ENCODE data around the gene KRT6A. TPM values are rescaled to one million over a fixed set of nuclear protein-coding genes. Genes with fewer than 3 reads are reported as not detected.

The KRT6A gene
- total RNA-seq, 1 experiment from 2014 or later: 55.9 TPM

DNA sequence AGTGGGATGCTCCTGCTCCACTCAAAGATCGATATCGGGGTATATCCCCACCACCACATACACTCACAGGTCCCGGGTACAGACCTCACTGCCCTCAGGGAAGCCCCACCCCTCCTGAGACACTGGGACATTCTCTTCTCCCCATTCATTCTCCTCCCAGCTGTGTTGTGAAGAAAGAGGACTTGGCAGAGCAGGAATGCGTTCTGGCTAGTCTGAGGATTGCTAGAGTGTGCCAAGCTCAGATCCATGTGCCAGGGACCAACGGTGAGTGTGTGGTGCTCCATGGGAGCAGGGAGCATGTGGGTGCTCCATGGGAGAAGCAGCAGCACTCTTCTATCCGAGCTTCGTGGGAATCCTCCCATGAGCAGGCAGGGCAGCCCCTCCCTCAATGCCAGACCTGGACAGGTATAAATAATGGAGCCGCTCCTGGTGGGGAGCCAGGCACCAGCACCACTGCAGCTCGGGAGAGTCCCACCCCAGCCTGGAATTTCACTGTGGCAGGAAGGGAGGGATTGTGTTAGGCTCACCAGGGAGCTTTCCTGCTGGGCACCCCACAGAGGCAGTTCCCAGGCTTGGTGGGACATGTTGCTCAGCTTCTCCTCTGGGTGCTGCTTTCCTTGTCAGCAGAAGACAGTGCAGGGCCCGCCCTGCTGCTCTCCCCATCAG is 29.4 kb upstream of the KRT6A start:
- Histone ChIP-seq H3K9me2 (ENCODE audit: insufficient read depth) (no peaks in the 10 kb centered on the region), H3K27ac (peak overlapping the region; percentile 96), H3K27me3 (ENCODE audit: insufficient read depth, low read depth) (no peaks in the 10 kb centered on the region), H3K4me1 (replicated peaks; ENCODE audit: insufficient read depth) (peaks cover 66% of the 10 kb centered on the region), H3K79me2 (ENCODE audit: low read depth) (no peaks in the 10 kb centered on the region), H3K36me3 (ENCODE audit: low read depth) (no peaks in the 10 kb centered on the region), H3K4me2 (peak overlapping the region; percentile 79), H3K9me3 (ENCODE audit: insufficient read depth, low read depth) (no peaks in the 10 kb centered on the region), H4K20me1 (ENCODE audit: insufficient read depth) (no peaks in the 10 kb centered on the region), H3K4me3 (peak overlapping the region; percentile 31; the same call in 1 of the 2 replicates), H3F3A (ENCODE audit: insufficient read depth, low read depth) (peaks cover 26% of the 10 kb centered on the region), H2AFZ (no peak overlapping the region)
- DNase-seq: peak; percentile 78 to 87
- TF ChIP-seq EZH2 (IDR thresholded peaks at IDR 0.05; ENCODE audit: low read depth): no peak
- TF ChIP-seq, protein P1, sequence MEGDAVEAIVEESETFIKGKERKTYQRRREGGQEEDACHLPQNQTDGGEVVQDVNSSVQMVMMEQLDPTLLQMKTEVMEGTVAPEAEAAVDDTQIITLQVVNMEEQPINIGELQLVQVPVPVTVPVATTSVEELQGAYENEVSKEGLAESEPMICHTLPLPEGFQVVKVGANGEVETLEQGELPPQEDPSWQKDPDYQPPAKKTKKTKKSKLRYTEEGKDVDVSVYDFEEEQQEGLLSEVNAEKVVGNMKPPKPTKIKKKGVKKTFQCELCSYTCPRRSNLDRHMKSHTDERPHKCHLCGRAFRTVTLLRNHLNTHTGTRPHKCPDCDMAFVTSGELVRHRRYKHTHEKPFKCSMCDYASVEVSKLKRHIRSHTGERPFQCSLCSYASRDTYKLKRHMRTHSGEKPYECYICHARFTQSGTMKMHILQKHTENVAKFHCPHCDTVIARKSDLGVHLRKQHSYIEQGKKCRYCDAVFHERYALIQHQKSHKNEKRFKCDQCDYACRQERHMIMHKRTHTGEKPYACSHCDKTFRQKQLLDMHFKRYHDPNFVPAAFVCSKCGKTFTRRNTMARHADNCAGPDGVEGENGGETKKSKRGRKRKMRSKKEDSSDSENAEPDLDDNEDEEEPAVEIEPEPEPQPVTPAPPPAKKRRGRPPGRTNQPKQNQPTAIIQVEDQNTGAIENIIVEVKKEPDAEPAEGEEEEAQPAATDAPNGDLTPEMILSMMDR (conservative IDR thresholded peaks at IDR 0.05): no peak
- POLR2A ChIA-PET (ENCODE audit: unreplicated experiment): interaction anchor here (0.5 to 0.8 kb wide), 7 partner anchors 21 to 352 kb away, joined by 3 to 8 read pairs (median 3); partner anchors contain the start of gene KRT6A
- intact Hi-C loops (cut with micrococcal nuclease; ENCODE audit: unreplicated experiment): loop anchor here (1.0 to 10.0 kb wide), 10 partner anchors 26 to 452 kb away; no protein-coding TSS in a partner anchor
- BruUV-seq (replicated peaks): no TSS peak
- CTCF ChIA-PET: interaction anchor here (0.7 to 0.9 kb wide), 2 partner anchors 26 to 127 kb away, joined by 3 read pairs; no protein-coding TSS in a partner anchor

DNA sequence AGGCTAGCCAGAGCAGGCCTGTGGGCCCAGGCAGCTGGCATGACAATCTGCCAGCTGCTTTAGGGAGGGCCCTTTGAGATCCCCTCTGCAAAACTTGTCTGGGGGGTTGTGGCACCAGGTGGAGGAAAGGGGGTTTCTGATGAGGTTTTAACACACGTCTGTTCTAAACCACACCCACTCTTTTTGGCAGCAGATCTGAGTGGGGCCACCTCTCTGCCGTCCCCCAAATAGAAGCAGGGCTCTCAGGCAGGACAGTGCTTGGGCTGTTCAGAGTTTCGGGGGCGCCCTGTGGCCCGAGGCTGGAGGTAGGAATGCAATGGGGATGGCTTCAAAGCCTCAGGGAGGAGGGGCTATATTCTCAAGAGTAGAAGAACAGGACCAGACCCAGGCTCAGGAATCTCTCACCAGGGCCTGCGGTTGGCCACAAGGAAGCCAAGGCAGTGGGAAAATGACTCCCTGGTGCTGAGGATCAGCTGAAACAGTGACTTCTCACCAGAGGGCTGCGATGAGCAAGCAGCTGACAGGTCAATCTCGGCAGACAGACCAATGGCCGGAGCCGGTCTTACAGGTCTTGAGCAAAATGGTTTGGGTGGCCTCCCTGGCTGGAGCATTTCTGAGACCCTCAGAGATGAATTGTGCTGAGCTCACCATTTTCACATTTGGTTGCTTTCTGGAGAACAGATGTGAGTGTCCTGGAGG is 28.7 kb upstream of the KRT6A start:
- H2AFZ ChIP-seq: no peak overlapping the region
- H3K9me3 ChIP-seq (ENCODE audit: insufficient read depth, low read depth): no peaks in the 10 kb centered on the region
- BruUV-seq (replicated peaks): no TSS peak
- H3F3A ChIP-seq (ENCODE audit: insufficient read depth, low read depth): peaks cover 26% of the 10 kb centered on the region
- intact Hi-C loops (cut with micrococcal nuclease; ENCODE audit: unreplicated experiment): loop anchor here (1.0 to 10.0 kb wide), 10 partner anchors 25 to 453 kb away; no protein-coding TSS in a partner anchor
- H3K27me3 ChIP-seq (ENCODE audit: insufficient read depth, low read depth): no peaks in the 10 kb centered on the region
- no peaks in the 10 kb centered on the region for H3K79me2 ChIP-seq (ENCODE audit: low read depth)
- TF ChIP-seq EZH2 (IDR thresholded peaks at IDR 0.05; ENCODE audit: low read depth): no peak
- TF ChIP-seq, protein P1 (conservative IDR thresholded peaks at IDR 0.05): no peak
- no peaks in the 10 kb centered on the region for H3K9me2 ChIP-seq (ENCODE audit: insufficient read depth)
- ChIA-PET CTCF (interaction anchor here (0.7 to 1.5 kb wide), 5 partner anchors 25 to 126 kb away, joined by 3 to 11 read pairs (median 3); no protein-coding TSS in a partner anchor), POLR2A (ENCODE audit: unreplicated experiment) (interaction anchor here (0.6 to 0.7 kb wide), 5 partner anchors 79 to 353 kb away, joined by 3 to 4 read pairs (median 3); no protein-coding TSS in a partner anchor)
- peaks cover 66% of the 10 kb centered on the region for H3K4me1 ChIP-seq (replicated peaks; ENCODE audit: insufficient read depth)
- H3K4me3 ChIP-seq: peak overlapping the region; percentile 31; the same call in 1 of the 2 replicates
- H4K20me1 ChIP-seq (ENCODE audit: insufficient read depth): no peaks in the 10 kb centered on the region
- no peaks in the 10 kb centered on the region for H3K36me3 ChIP-seq (ENCODE audit: low read depth)
- DNase-seq: peak; percentile 84 to 97
- H3K4me2 ChIP-seq: peak overlapping the region; percentile 79
- H3K27ac ChIP-seq: peak overlapping the region; percentile 96

DNA sequence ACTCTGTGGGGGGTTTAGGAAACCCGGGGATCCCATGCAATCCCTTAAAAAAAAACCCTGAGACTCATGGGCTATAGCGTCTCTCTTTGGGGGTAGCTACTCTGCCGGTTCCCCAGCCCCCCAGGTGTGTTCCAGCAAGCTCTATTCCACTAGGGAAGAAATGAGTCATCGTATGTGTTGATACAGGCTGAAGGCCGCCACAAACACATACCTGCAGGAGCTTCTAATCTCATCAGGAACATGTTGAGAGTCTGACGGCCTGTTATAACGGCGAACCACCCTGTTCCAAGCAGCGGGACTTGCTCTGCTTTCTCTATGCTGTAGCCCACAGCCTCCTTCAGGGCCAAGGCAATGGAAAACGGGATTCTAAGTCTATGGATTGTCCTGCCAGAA is 28.1 kb upstream of the KRT6A start:
- Histone ChIP-seq H3K4me1 (replicated peaks; ENCODE audit: insufficient read depth) (peaks cover 66% of the 10 kb centered on the region), H3K9me2 (ENCODE audit: insufficient read depth) (no peaks in the 10 kb centered on the region), H3K4me3 (peak overlapping the region; percentile 56; the same call in 1 of the 2 replicates), H3K27ac (peak overlapping the region; percentile 96), H3K9me3 (ENCODE audit: insufficient read depth, low read depth) (no peaks in the 10 kb centered on the region), H3K36me3 (ENCODE audit: low read depth) (no peaks in the 10 kb centered on the region), H2AFZ (no peak overlapping the region), H4K20me1 (ENCODE audit: insufficient read depth) (no peaks in the 10 kb centered on the region), H3F3A (ENCODE audit: insufficient read depth, low read depth) (peaks cover 26% of the 10 kb centered on the region), H3K4me2 (peak overlapping the region; percentile 79), H3K27me3 (ENCODE audit: insufficient read depth, low read depth) (no peaks in the 10 kb centered on the region), H3K79me2 (ENCODE audit: low read depth) (no peaks in the 10 kb centered on the region)
- ChIA-PET CTCF (interaction anchor here (0.7 to 1.5 kb wide), 5 partner anchors 26 to 354 kb away, joined by 3 to 11 read pairs (median 4); no protein-coding TSS in a partner anchor), POLR2A (ENCODE audit: unreplicated experiment) (interaction anchor here (0.5 to 0.7 kb wide), 4 partner anchors 32 to 402 kb away, joined by 3 to 5 read pairs (median 4); no protein-coding TSS in a partner anchor)
- BruUV-seq (replicated peaks): no TSS peak
- TF ChIP-seq, protein P1 (conservative IDR thresholded peaks at IDR 0.05): no peak
- no peak for TF ChIP-seq EZH2 (IDR thresholded peaks at IDR 0.05; ENCODE audit: low read depth)
- DNase-seq: peak; percentile 52 to 83
- intact Hi-C loops (cut with micrococcal nuclease; ENCODE audit: unreplicated experiment): loop anchor here (5.0 to 10.0 kb wide), 3 partner anchors 124 to 454 kb away; no protein-coding TSS in a partner anchor

All from PC-9 (cell line).